ENCODE data around the gene CD300LF. TPM values are rescaled to one million over a fixed set of nuclear protein-coding genes. Genes with fewer than 3 reads are reported as not detected.

The CD300LF gene
- total and polyA plus RNA-seq, 2 donors (not counting 1 experiment from before 2014, with no cell fraction given) = 0.52 to 1.1 TPM

DNA sequence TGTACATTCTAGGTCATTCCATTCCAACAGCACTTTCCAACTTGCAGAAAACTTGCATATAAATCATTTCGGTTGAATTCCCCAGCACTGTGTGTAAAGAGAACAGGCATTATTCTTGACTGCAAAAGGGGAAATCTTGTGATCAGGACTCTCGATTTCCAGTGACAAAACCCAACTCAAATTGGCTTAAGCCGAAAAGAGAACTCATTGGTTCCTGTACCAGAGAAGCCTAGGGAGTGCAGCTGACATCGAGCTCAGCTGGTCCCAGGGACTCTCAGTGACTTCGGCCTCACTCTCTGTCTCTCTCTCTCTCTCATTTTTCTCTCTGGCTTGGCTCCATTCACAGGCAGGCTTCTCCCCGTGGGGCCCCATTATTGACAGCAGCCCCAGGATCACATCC is 30.7 kb downstream of the CD300LF start:
- Mint-ChIP-seq H3K4me1 (peaks cover 28% of the 10 kb centered on the region), H3K27ac (no peak overlapping the region), H3K9me3 (ENCODE audit: insufficient read depth) (no peaks in the 10 kb centered on the region), H3K27me3 (peaks cover 26% of the 10 kb centered on the region), H3K4me3 (no peak overlapping the region)
- H3K79me2 ChIP-seq (ENCODE audit: control insufficient read depth, insufficient read depth, low read length) = no peaks in the 10 kb centered on the region
- ATAC-seq (ENCODE audit: low read depth) (no peak), DNase-seq (no peak)
- peaks cover 21 to 23% of the 10 kb centered on the region in 2 donors for H3K4me1 ChIP-seq (ENCODE audit: control insufficient read depth in 2 of 2, insufficient read depth in 2 of 2, low read length in 2 of 2)
- WGBS (ENCODE audit: insufficient coverage) = 77% methylated on average over 6 of the region's 6 CpGs
- ChIA-PET POLR2A (no interaction called here), CTCF (interaction anchor here (1.9 to 2.3 kb wide), 2 partner anchors 25 to 55 kb away, joined by 7 to 12 read pairs; partner anchors contain the start of gene RAB37)
- no peak overlapping the region for H3K27ac ChIP-seq (ENCODE audit: low read length in 2 of 2)
- H3K4me3 ChIP-seq (ENCODE audit: control extremely low read depth in 1 of 5, extremely low read depth in 1 of 5, insufficient read depth in 1 of 5, low read depth in 2 of 5, low read length in 4 of 5) = no peak overlapping the region
- H3K27me3 ChIP-seq (replicated peaks in 1 of 4; ENCODE audit: control extremely low read depth in 1 of 4, control insufficient read depth in 3 of 4, insufficient read depth in 4 of 4, low read length in 3 of 4) = peaks cover 0 to 11% (median 0%) of the 10 kb centered on the region in 4 experiments
- H2AFZ ChIP-seq (ENCODE audit: insufficient read depth, low read depth, low read length, poor library complexity, severe bottlenecking) = no peak overlapping the region
- no peak for TF ChIP-seq EZH2 (IDR thresholded peaks at IDR 0.05; ENCODE audit: borderline replicate concordance, insufficient read depth, low read depth, low read length, poor library complexity, severe bottlenecking)
- TF ChIP-seq, protein P1, sequence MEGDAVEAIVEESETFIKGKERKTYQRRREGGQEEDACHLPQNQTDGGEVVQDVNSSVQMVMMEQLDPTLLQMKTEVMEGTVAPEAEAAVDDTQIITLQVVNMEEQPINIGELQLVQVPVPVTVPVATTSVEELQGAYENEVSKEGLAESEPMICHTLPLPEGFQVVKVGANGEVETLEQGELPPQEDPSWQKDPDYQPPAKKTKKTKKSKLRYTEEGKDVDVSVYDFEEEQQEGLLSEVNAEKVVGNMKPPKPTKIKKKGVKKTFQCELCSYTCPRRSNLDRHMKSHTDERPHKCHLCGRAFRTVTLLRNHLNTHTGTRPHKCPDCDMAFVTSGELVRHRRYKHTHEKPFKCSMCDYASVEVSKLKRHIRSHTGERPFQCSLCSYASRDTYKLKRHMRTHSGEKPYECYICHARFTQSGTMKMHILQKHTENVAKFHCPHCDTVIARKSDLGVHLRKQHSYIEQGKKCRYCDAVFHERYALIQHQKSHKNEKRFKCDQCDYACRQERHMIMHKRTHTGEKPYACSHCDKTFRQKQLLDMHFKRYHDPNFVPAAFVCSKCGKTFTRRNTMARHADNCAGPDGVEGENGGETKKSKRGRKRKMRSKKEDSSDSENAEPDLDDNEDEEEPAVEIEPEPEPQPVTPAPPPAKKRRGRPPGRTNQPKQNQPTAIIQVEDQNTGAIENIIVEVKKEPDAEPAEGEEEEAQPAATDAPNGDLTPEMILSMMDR (IDR thresholded peaks at IDR 0.05) = no peak
- intact Hi-C loops (cut with micrococcal nuclease) = no loop called here
- no peaks in the 10 kb centered on the region for H3K36me3 ChIP-seq (replicated peaks in 1 of 2; ENCODE audit: control extremely low read depth in 1 of 2, control insufficient read depth in 1 of 2, extremely low read depth in 1 of 2, insufficient read depth in 2 of 2, low read length in 1 of 2)
- H4K20me1 ChIP-seq (ENCODE audit: control insufficient read depth, insufficient read depth, low read length, poor library complexity, severe bottlenecking) = no peaks in the 10 kb centered on the region
- H3K9ac ChIP-seq (ENCODE audit: low read length) = no peak overlapping the region
- H3K9me3 ChIP-seq (ENCODE audit: control extremely low read depth in 1 of 3, control insufficient read depth in 2 of 3, insufficient read depth in 1 of 3, low read length in 2 of 3) = no peaks in the 10 kb centered on the region
- no peak overlapping the region for H3K4me2 ChIP-seq (replicated peaks; ENCODE audit: low read depth, low read length, poor library complexity, severe bottlenecking)

DNA sequence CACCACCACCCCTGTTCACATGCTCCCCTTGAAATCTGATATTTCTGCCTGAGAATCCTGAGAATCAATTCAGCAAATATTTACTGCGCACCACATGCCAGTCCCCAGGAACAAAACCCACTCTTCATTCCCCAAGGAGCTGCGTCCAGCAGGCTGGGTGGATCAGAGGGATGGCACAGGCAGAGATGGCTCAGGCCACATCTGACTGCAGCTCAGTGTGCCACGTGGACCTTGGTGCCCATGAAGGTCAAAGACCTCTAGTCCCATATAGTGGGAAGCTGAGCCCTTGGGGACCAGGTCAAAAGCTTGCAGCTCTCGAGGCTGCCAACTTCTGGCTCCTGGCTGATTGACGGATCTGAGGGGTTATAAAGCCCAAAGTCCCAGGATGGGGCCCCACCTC is 31.8 kb downstream of the CD300LF start:
- no peak for ATAC-seq (ENCODE audit: low read depth)

More for the DNA sequence above, 31.8 kb downstream of the CD300LF start:
- TF ChIP-seq EZH2 (IDR thresholded peaks at IDR 0.05; ENCODE audit: borderline replicate concordance, insufficient read depth, low read depth, low read length, poor library complexity, severe bottlenecking) = no peak
- TF ChIP-seq, protein P1 (IDR thresholded peaks at IDR 0.05) = no peak
- WGBS (ENCODE audit: insufficient coverage) = 74% methylated on average over 4 of the region's 5 CpGs
- H3K4me2 ChIP-seq (replicated peaks; ENCODE audit: low read depth, low read length, poor library complexity, severe bottlenecking) = no peak overlapping the region
- no peak overlapping the region for H3K27ac ChIP-seq (ENCODE audit: low read length in 2 of 2)
- no peak overlapping the region for H3K27ac Mint-ChIP-seq
- ChIA-PET CTCF (interaction anchor here (0.5 to 1.9 kb wide), 3 partner anchors 18 to 540 kb away, joined by 3 to 12 read pairs (median 3); partner anchors contain the start of gene RAB37), POLR2A (no interaction called here)
- no peaks in the 10 kb centered on the region for H3K36me3 ChIP-seq (replicated peaks in 1 of 2; ENCODE audit: control extremely low read depth in 1 of 2, control insufficient read depth in 1 of 2, extremely low read depth in 1 of 2, insufficient read depth in 2 of 2, low read length in 1 of 2)
- H3K4me1 ChIP-seq (ENCODE audit: control insufficient read depth in 2 of 2, insufficient read depth in 2 of 2, low read length in 2 of 2) = peaks cover 22 to 23% of the 10 kb centered on the region in 2 donors
- H3K4me1 Mint-ChIP-seq = peaks cover 27% of the 10 kb centered on the region
- H4K20me1 ChIP-seq (ENCODE audit: control insufficient read depth, insufficient read depth, low read length, poor library complexity, severe bottlenecking) = no peaks in the 10 kb centered on the region
- H3K27me3 ChIP-seq (replicated peaks in 1 of 4; ENCODE audit: control extremely low read depth in 1 of 4, control insufficient read depth in 3 of 4, insufficient read depth in 4 of 4, low read length in 3 of 4) = peaks cover 0 to 14% (median 2%) of the 10 kb centered on the region in 4 experiments
- H3K27me3 Mint-ChIP-seq = peaks cover 31% of the 10 kb centered on the region
- intact Hi-C loops (cut with micrococcal nuclease) = no loop called here
- H3K4me3 ChIP-seq (ENCODE audit: control extremely low read depth in 1 of 5, extremely low read depth in 1 of 5, insufficient read depth in 1 of 5, low read depth in 2 of 5, low read length in 4 of 5) = no peak overlapping the region
- no peak overlapping the region for H2AFZ ChIP-seq (ENCODE audit: insufficient read depth, low read depth, low read length, poor library complexity, severe bottlenecking)
- no peaks in the 10 kb centered on the region for H3K79me2 ChIP-seq (ENCODE audit: control insufficient read depth, insufficient read depth, low read length)
- no peaks in the 10 kb centered on the region for H3K9me3 Mint-ChIP-seq (ENCODE audit: insufficient read depth)
- H3K9me3 ChIP-seq (ENCODE audit: control extremely low read depth in 1 of 3, control insufficient read depth in 2 of 3, insufficient read depth in 1 of 3, low read length in 2 of 3) = no peaks in the 10 kb centered on the region
- no peak overlapping the region for H3K4me3 Mint-ChIP-seq
- no peak for DNase-seq
- H3K9ac ChIP-seq (ENCODE audit: low read length) = no peak overlapping the region

Data from B cell (primary cell).